ENCODE measurements around the gene METTL6. TPM values are rescaled to one million over a fixed set of nuclear protein-coding genes. Genes with fewer than 3 reads are reported as not detected.

METTL6 gene
- total RNA-seq, 1 donor, result 30.6 TPM

DNA sequence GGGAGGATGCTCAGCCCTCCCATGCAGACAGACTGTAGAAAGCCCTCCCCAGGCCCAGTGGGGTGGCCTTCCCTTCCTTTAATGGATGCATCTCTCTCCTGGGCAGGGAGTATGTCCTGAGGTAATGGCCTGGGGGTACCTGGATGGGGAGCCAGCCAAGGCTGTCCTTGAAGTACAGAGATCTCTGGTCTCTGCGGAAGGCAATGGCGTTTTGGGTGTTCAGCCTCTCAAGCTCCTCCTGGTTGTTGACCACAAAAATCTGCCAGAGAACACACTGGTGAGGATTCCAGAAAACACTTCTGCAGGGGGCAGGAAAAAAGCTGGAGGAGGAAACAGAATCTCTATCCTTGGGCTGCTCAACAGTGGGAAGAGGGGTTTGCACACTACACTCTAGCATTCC lies 29.0 kb upstream of the METTL6 start:
- H3K4me3 ChIP-seq (ENCODE audit: low read depth, low read length), result no peak overlapping the region
- DNase-seq (ENCODE audit: low read depth), result no peak
- TF ChIP-seq, protein P1, sequence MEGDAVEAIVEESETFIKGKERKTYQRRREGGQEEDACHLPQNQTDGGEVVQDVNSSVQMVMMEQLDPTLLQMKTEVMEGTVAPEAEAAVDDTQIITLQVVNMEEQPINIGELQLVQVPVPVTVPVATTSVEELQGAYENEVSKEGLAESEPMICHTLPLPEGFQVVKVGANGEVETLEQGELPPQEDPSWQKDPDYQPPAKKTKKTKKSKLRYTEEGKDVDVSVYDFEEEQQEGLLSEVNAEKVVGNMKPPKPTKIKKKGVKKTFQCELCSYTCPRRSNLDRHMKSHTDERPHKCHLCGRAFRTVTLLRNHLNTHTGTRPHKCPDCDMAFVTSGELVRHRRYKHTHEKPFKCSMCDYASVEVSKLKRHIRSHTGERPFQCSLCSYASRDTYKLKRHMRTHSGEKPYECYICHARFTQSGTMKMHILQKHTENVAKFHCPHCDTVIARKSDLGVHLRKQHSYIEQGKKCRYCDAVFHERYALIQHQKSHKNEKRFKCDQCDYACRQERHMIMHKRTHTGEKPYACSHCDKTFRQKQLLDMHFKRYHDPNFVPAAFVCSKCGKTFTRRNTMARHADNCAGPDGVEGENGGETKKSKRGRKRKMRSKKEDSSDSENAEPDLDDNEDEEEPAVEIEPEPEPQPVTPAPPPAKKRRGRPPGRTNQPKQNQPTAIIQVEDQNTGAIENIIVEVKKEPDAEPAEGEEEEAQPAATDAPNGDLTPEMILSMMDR (IDR thresholded peaks at IDR 0.05; ENCODE audit: insufficient read depth, low read length), result no peak

DNA sequence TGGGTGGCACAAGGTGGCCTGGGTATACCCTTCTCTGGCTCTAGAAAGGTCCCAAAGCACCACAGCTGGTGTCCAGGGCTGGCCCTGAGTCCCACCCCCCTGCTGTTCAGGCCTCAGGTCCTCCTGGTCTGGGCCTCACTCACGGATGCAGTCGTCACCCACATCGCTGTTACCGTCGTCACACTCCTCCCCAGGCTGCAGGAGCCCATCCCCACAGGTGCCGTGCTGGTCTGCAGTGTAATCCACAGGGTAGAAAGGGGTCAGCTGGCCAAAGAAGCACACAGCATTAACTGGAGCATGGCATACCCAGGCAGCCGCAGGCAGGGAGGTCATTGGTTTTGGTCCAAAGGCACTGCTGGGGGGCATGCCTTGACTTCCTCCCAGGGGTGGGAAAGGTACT lies 28.4 kb upstream of the METTL6 start:
- no peak overlapping the region for H3K4me3 ChIP-seq (ENCODE audit: low read depth, low read length)

DNA sequence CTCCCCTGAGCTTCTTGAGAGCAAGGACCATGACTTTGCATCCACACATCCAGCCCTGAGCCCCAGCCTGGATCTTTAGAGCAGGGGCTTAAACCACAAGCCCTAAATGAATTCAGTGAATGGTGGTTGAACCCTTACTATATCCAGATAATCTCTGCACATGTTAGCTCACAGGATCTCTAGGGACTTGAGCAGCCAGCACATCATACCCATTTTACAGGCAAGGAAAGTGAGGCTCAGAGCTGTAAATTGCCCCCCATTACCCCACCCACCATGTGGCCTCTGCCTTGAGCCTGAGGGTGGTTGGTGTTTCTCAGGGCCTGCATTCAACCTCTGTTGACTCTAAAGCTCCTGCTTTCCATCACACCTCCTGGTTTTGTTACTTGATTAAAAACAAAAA lies 27.6 kb upstream of the METTL6 start:
- TF ChIP-seq, protein P1 (IDR thresholded peaks at IDR 0.05; ENCODE audit: insufficient read depth, low read length), result no peak
- no peak overlapping the region for H3K4me3 ChIP-seq (ENCODE audit: low read depth, low read length)
- DNase-seq (ENCODE audit: low read depth), result no peak

More for the DNA sequence above, 28.4 kb upstream of the METTL6 start:
- TF ChIP-seq, protein P1 (IDR thresholded peaks at IDR 0.05; ENCODE audit: insufficient read depth, low read length), result no peak
- no peak for DNase-seq (ENCODE audit: low read depth)

DNA sequence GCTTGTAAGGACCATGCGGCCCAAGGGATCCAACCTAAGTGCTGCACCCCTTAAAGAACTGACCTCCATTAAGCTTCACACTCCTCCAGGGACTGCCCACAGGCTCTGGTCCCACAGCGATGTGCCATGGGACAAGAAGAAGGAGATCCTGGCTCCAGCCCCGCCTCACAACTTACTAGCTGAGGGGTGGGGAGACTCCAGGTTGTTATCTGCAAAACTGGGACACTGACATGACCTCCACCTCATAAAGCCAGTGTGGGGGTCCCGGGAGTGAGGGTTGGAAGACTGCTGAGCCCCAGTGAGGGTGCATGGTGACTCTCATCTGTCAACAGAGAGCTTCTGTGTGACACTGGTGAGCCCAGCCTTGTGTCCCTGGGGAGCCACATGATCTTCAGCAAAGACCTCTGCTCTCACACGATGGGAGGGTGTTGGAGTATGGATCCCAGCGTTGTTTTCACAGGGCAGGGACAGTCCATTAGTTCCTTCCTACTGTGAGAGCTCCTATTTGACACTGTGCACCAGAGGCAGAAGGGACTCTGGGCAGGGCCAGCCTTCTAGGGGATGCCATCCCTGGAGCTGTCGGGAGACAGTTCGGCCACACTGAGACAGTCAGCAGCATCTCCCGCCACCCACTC lies 26.8 kb upstream of the METTL6 start:
- H3K4me3 ChIP-seq (ENCODE audit: low read depth, low read length), result no peak overlapping the region
- no peak for DNase-seq (ENCODE audit: low read depth)
- TF ChIP-seq, protein P1 (IDR thresholded peaks at IDR 0.05; ENCODE audit: insufficient read depth, low read length), result no peak

DNA sequence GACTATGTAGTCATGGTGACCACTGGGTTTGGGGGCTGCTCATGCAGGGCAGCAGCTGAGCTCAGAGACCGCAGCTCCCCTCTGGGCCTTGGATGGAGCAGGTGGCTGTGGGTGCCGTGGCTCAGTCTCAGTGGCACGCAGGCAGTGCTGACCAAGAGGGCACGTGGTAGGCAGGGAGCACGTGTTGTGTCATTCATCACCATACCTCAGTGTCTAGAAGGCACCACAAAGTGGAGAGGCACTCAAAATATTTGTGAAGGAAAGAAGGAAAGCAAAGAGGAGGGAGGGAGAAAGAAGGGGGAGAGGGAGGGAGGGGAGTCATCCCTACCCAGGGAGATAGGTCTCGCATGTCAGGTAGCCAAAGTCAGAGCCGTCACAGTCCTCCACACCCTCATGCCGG lies 26.2 kb upstream of the METTL6 start:
- no peak for DNase-seq (ENCODE audit: low read depth)
- TF ChIP-seq, protein P1 (IDR thresholded peaks at IDR 0.05; ENCODE audit: insufficient read depth, low read length), result no peak
- H3K4me3 ChIP-seq (ENCODE audit: low read depth, low read length), result no peak overlapping the region

DNA sequence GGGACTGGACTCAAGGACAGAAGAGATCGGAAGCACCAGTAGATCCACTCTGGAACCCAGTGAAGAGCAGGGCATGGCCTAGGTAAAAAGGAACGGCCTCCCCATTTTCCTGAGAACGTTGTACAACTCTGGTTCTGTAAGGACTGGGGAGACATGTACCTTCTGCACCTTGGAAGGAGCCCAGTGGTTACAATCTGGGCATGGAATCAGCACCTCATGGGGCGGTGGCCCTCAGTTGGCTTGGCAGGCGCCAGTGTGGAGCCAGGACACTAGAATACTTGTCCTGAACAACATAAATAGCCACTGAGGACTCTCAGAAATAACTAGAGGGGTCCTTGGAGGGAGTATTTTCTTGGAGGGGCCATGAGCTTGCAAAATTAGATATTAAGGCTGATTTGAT lies 25.6 kb upstream of the METTL6 start:
- no peak for DNase-seq (ENCODE audit: low read depth)
- TF ChIP-seq, protein P1 (IDR thresholded peaks at IDR 0.05; ENCODE audit: insufficient read depth, low read length), result no peak
- H3K4me3 ChIP-seq (ENCODE audit: low read depth, low read length), result no peak overlapping the region

DNA sequence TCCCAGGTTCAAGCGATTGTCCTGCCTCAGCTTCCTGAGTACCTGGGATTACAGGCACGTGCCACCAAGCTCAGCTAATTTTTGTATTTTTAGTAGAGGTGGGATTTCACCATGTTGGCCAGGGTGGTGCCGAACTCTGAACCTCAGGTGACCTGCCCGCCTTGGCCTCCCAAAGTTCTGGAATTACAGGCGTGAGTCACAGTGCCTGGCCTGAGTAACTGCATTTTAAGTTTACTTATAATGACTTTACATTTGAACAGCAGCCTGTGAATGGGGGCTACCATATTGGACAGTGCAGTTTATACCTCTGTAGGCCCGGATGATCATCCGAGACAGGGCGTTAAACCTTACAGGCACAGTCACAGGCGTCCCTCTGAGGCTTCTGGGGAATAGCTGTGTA lies 24.8 kb upstream of the METTL6 start:
- no peak overlapping the region for H3K4me3 ChIP-seq (ENCODE audit: low read depth, low read length)
- TF ChIP-seq, protein P1 (IDR thresholded peaks at IDR 0.05; ENCODE audit: insufficient read depth, low read length), result no peak
- no peak for DNase-seq (ENCODE audit: low read depth)

Measured in fibroblast of the aortic adventitia (primary cell).